Cerebellar cortex (tissue), 1 donor: ENCODE results near the gene PRKAR1B.

Experiments
- DNase-seq: peaks from one replicate; pipeline ENCODE4 v3.0.0-alpha.2; 2015; ENCODE audit warnings: low spot score

The PRKAR1B gene

DNA sequence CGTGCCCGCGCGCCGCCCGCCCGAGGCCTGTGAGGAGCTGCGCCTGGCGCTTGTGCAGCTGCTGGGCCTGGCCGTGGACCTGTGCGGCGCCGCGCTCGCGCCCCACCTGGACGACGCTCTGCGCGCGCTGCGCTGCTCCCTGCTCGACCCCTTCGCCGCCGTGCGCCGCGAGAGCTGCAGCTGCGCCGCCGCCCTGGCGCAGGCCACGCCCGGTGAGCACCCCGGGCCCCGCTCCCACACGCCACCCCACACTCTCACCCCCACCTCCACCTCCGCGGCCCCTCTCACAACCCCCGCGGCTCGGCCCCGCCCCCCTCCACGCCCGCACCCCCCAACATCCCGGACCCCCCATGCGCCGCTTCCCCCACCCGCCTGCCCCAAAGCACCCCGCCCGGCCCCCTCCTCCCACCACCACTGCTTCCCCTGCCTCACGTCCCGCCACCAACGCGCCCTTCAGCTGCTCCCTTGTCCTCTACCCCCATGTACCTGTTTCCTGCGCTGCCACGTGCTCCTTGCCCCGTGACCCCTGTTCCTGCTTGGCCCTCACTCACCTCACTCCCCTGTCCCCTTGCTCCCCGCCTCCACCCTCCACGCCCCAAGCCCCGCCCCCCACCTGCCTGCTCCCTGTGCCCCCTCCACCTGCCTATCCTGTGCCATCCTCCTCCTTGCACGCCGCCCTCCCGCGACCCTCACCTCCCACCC, at the start of gene PRKAR1B:
TSS of gene PRKAR1B (minus strand) at position 178 of the 702 bp plus-strand sequence. CDS start 15,776 bp downstream, outside the sequence.
- no peak for DNase-seq

- DNase-seq, result no peak
Measured at GRCh38 chr7:776381-776780, 49.3 kb upstream of the PRKAR1B start.

- DNase-seq, result peak; percentile 76
Measured at GRCh38 chr7:774161-775109, 47.4 kb upstream of the PRKAR1B start.

GRCh38 chr7:773622-773915, 46.5 kb upstream of the PRKAR1B start:
- no peak for DNase-seq

DNA sequence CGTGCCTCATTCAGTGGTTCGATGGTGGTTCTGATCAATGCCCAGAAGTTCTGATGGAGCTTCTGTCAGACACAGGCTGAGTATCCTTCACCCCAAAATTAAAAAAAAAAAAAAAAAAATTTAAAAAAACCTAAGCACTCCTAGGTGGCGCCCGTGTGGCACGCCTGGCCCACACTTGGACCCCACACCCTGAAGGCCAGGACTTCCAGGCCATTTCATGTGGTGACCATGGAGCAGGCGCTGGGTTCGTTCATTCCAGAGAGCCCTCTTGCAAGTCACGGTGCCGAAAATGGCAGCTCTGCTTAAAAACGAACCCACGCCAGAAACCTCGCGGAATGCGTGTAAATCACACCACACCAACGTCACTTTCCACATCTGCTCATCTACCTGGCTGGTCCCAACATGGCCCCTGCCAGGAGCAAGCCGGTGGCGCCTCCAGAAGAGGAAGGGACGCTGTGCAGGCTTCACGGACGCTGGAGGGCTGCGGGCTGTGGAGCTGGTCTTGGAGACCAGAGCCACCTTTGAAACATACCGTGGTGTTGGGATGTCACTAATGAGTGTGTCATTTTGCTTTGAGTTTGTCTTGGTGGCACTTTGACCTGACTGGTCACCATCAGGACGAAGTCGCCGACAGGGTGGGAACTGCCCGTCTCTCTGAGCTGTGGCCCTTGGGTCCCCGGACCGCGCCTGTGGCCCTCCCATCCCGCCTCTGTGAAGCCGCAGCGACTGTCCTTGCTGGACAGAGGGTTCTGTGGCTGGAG, 46.0 kb upstream of the PRKAR1B start:
- DNase-seq, result peak; percentile 3

DNA sequence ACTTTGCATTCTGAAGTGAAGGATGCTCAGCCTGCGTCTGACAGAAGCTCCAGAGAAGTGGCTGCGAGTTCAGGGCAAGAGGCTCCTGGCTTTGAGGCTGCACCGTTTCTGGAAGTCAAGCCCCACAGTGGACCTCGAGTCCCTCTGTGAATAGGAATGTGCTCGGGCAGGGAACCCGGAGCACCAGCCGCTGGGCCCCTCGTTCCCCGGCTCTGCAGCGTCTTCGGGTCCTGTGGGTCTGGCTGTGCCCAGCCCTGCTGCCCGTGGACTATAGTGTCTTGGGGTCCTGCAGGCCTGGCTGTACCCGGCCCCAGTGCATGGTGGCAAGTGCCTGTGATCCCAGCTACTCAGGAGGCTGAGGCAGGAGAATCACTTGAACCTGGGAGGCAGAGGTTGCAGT, 45.3 kb upstream of the PRKAR1B start:
- no peak for DNase-seq

- DNase-seq, result no peak
Measured at GRCh38 chr7:772005-772294, 44.9 kb upstream of the PRKAR1B start.

DNA sequence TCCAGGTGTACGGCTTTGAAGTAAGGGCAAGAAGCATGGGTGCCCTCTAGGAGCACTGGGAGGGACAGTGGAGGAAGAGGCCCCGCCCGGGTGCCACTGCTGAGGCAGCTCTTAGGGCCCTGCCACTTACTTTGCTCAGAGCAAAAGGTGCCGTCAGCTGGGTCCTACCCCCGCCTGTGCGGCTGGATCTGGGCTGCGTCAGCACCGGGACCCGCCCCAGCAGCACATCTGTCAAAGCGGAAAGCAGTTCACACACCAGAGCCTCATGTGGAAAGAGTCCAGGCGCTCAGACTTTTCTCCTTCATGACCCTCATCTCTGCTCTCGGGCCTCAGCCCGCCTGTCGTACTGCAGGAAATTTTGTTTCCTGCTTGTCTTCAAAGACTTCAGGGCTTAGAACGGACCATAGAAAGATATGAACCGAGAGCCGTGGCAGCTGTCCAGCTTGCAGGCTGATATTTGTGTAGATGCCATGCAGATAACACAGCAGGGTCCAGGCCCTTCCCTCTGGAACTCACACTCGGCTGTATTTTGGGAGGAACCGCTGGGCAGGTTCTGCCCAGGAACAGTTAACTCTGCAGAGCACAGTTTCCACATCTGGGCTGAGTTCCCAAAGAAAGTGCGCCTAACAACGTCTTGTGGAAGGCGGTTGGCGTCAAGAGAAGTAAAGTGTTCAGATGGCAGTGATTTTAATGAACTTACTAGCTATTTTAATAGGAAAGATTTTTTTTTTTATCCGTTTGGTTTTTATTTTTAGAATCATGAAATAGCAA, 44.3 kb upstream of the PRKAR1B start:
- peak; percentile 5 for DNase-seq

GRCh38 chr7:770741-771166, 43.7 kb upstream of the PRKAR1B start:
- DNase-seq, result no peak

DNA sequence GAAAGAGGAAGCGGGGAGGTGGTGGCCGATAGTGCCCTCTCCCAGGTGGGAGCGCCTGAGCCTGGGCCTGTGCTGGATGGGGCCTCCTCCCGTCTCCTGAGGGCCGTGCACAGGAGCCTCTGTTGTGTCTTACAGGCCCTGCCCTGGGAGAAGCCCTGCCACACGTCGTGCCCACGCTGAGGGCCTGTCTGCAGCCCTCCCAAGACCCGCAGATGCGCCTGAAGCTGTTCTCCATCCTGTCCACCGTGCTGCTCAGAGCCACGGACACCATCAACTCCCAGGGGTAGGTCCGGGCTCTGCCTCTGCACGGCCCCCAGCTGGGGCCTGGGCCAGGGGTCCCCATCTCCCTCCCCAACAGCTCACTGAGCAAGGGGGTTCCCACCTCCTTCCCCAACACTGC, 43.3 kb upstream of the PRKAR1B start:
- DNase-seq, result no peak

GRCh38 chr7:768881-769504, 41.9 kb upstream of the PRKAR1B start:
- DNase-seq, result peak; percentile 84

GRCh38 chr7:767941-768731, 41.1 kb upstream of the PRKAR1B start:
- DNase-seq, result peak; percentile 91

GRCh38 chr7:767580-767940, 40.5 kb upstream of the PRKAR1B start:
- DNase-seq, result no peak

DNA sequence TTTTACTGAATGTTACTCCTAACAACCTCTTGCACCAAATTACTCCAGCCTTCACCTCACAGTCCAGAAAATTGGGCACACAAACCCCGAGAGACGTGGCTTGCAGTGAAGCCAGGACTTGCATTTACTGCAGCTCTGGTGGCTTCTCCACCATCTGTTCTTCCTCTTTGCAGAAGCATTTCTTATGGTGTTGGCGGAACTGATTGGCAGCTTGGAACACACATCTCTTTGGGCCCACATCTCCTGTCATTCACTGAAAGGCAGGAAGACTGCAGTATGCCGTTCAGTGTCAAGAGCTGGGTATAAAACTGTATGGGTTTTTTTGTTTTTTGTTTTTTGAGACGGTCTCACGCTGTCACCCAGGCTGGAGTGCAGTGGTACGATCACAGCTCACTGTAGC, 38.3 kb upstream of the PRKAR1B start:
- DNase-seq, result no peak

- DNase-seq, result no peak
Measured at GRCh38 chr7:763762-764161, 36.7 kb upstream of the PRKAR1B start.

- no peak for DNase-seq
Measured at GRCh38 chr7:762885-763284, 35.8 kb upstream of the PRKAR1B start.

- DNase-seq, result no peak
Measured at GRCh38 chr7:761631-762030, 34.5 kb upstream of the PRKAR1B start.

GRCh38 chr7:761101-761500, 34.0 kb upstream of the PRKAR1B start:
- no peak for DNase-seq

- no peak for DNase-seq
Measured at GRCh38 chr7:760006-760405, 32.9 kb upstream of the PRKAR1B start.

DNA sequence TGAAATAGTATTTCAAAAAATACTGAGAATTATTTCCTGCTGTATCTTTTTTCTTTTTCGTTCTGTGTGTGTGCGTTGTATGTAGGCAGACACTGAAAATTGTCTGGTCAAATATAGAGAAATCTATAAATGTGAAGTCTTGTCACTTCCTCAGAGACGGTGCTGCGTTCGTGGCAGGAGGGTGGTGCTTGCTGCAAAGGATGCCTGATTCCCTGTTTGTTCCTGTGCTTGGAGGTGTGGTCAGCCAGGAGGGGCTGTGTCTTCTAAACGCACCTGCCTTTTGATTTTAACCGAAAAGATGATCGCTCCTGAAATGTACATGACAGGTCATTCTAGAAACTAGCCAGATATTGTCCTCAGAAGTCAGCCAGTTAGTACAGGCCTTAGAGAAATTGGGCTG, 32.5 kb upstream of the PRKAR1B start:
- no peak for DNase-seq

DNA sequence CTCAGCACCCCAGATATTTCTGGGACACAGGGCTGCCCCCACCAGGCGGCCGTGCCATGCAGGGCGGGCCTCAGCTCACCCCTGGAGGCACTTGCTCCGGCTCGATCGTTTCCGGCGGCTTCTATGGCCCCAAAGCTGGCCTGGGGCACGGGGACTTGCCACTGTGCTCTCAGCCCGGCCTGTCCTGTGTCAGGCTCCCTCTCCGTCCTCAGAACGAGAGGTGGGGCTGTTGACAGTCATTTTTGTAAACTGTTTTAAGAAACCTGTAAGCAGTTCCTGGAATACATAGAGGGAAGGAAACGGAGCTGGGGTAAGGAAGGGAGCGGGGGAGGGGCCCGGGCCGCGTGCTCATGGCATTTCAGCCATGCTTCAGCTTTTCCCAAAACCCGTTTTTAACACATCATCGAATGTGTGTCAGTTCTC, 30.7 kb upstream of the PRKAR1B start:
- DNase-seq, result no peak
